Spleen (tissue), 7 donors: ENCODE results near the gene TMEM239.
"Not testable (repeated sequence)": the region's sequence is repeated elsewhere in the genome, so short reads cannot be mapped to it uniquely, and the experiment has no call there.

Experiments
- POLR2A ChIP-seq, 3 donors: fragments of 450-650 bp; IDR thresholded peaks; one replicate each; pipeline ENCODE4 v1.5.1; 2017; ENCODE audit warnings: antibody characterized with exemption in 3 of 3, mild to moderate bottlenecking in 1 of 3
- TF ChIP-seq, protein P1 (sequence below), 11 experiments: fragments of 200-600 bp in 7 of 11; fragments of 450-650 bp in 4 of 11; sonication (generic) in 4 of 11; IDR thresholded peaks in 8 of 11; conservative IDR thresholded peaks in 3 of 11; 1 replicate in 7 of 11; 2 replicates in 4 of 11; pipeline versions ENCODE4 v1.4.0 to v1.8.0; 2016 to 2021; ENCODE audit warnings: antibody characterized with exemption in 11 of 11, inconsistent platforms in 4 of 11, mild to moderate bottlenecking in 1 of 11
- donor health status: DM: no; HTN: no; CAD: no; lungs with moderate emphysema.
- donor health status: DM: no; HTN: no; CAD: no.
- donor health status: DM: no; HTN: no; CAD: no.

DNA sequence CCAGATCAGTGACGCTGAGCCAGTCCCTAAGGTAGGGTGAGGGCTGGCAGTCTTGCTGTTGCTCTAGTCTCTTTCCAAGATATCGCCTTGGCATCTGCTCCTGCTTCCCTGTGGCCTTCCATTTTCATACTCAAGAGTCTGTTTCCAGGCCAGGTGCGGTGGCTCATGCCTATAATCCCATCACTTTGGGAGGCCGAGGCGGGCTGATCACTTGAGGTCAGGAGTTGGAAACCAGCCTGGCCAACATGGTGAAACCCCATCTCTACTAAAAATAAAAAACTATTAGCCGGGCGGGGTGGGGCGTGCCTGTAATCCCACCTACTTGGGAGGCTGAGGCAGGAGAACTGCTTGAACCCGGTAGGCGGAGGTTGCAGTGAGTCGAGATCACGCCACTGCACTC is 46.1 kb upstream of the TMEM239 start:
- TF ChIP-seq, protein P1, sequence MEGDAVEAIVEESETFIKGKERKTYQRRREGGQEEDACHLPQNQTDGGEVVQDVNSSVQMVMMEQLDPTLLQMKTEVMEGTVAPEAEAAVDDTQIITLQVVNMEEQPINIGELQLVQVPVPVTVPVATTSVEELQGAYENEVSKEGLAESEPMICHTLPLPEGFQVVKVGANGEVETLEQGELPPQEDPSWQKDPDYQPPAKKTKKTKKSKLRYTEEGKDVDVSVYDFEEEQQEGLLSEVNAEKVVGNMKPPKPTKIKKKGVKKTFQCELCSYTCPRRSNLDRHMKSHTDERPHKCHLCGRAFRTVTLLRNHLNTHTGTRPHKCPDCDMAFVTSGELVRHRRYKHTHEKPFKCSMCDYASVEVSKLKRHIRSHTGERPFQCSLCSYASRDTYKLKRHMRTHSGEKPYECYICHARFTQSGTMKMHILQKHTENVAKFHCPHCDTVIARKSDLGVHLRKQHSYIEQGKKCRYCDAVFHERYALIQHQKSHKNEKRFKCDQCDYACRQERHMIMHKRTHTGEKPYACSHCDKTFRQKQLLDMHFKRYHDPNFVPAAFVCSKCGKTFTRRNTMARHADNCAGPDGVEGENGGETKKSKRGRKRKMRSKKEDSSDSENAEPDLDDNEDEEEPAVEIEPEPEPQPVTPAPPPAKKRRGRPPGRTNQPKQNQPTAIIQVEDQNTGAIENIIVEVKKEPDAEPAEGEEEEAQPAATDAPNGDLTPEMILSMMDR (IDR thresholded peaks at IDR 0.05 in 8 of 11, conservative IDR thresholded peaks at IDR 0.05 in 3 of 11), result not testable (repeated sequence)
- not testable (repeated sequence) for TF ChIP-seq POLR2A (IDR thresholded peaks at IDR 0.05)
